NCI-H526 treated with DMSO at 0.1 percent for 48 hours (cell line): ENCODE data around the gene MAGI2.
"Not testable (repeated sequence)": the region's sequence is repeated elsewhere in the genome, so short reads cannot be mapped to it uniquely, and the experiment has no call there.

Source experiments
- DNase-seq: peaks from one replicate; lab custom pipeline; 2025; lab: John Stamatoyannopoulos, UW

The MAGI2 gene

DNA sequence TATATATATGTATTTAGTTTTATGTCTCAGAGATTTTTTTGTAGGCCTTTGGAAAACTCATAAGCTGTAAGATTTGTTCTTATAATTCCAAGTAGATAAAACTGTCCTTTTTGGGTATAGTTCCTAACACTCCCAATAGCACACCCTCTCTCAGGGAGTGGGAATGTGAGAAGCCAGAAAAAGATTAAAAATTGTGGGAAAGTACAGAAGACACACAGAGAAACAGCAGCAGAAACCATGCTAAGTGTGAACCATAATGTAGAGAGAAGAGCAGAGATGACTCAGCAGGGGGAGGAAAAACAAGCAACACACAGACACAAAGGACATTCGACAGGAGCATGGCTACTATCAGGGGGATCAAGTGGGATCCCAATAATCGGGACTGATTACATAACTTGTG is 401.6 kb downstream of the MAGI2 start:
- DNase-seq = no peak

DNA sequence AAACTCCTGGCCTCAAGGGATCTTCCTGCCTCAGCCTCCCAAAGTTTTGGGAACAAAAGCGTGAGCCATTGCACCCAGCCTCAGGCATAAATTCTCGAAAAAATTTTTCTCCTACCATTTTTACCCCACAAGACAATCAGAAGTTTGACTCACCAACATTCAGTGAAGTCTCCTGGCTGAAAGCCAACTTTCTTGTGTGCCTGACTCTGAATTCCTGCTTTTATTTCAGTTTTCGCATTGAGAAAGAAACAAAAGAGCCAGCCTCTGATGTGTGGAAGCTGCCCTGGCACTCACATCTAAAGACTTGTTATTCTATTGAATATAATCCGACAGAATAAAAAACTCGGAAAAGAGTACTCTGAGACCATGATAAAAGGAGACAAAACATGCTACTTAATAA is 402.9 kb downstream of the MAGI2 start:
- DNase-seq = no peak

DNA sequence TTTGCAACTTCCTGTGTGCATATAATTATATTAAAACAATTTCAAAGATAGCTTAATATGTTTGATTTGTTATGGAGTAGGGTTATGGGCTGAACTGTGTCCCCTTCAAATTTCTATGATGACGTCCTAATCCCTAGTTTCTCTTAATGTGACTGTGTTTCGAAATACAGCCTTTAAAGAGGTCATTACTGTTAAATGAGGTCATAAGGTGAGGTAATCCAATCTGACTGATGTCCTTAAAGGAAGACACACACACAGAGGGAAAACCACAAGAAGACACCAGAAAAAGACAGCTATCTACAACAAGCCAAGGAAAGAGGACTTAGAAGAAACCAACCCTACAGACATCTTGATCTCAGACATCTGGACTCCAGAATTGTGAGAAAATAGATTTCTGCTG is 407.4 kb downstream of the MAGI2 start:
- no peak for DNase-seq

DNA sequence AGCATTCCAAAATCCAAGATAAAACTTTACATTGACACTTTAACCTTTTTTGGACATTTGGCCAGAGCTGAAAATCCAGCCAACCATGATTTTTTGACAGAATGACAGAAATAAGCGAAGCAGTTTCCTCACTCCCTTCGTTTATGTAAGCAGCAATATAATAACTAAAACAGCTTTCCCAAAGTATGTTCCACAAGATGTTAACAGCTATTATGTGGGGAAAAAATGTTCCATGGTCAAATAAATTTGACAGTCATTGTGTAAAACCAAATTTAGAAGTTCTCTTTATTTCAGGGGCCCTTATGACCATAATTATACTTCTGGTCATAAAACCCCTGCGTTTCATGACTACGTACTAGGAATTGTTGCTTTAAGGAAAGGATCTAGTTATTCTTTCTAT is 416.5 kb downstream of the MAGI2 start:
- DNase-seq = no peak

DNA sequence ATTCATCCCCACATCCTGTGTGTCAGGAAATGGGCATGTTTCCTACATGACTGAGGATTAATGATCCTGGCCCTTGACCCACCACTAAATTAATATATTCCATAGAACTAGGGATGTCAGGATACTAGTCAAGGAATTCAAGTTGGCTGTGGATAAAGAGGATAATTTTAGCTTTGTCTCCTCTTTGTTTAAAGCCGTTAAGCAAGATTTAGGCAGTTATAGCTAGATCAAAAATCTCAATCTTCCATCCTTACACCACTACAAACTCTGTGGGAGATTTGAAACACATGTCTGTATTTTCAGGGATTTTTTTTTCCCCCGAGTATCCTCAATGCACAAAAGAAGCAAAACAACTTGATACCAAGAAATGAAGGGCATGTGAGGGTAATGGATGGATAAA is 417.1 kb downstream of the MAGI2 start:
- no peak for DNase-seq

DNA sequence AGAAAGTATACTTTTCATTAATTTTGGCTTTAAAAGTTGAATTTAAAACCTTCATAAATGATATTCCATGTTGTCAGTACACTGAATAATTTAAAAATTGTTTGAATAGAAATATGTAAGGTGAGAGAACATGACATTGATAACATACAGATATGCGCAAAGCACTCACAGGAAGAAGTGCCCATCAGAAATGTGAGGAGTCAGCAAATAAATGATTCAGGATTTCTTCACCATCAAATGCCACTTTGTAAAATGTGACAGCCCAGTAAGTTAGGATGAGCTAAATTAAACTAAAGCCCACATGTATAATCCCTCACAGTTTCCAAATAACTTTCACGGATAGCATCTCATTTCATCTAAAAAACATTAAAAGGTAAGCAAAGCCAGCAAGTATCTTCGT is 417.6 kb downstream of the MAGI2 start:
- no peak for DNase-seq

DNA sequence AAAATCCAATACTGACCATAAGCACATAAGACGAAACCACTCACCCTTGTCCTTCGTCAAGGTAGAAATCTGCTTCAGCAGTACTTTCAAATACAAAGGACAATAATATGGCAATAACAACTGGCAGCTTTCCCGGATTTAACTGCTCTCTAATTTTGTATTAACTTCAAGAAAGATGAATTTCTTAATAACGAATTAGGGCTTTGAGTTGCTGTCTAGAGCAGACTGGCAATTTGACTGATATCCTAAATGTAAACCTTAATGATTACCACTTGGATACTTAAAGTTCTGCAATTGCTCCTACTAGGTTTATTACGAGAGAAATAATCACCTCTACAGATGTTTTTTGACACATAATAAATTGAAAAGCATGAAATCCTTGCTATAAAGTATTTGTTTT is 418.7 kb downstream of the MAGI2 start:
- DNase-seq = no peak

DNA sequence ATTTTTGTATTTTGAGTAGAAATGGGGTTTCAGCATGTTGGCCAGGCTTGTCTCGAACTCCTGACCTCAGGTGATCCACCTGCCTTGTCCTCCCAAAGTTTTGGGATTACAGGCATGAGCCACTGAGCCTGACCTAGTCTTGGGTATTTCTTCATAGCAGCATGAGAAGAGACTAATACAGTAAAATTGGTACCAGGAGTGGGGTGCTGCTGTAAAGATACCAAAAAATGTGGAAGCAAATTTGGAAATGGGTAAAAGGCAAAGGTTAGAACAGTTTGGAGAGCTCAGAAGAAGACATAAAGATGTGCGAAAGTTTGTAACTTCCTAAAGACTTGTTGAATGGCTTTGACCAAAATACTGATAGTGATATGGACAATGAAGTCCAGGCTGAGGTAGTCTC is 433.8 kb downstream of the MAGI2 start:
- not testable (repeated sequence) for DNase-seq

DNA sequence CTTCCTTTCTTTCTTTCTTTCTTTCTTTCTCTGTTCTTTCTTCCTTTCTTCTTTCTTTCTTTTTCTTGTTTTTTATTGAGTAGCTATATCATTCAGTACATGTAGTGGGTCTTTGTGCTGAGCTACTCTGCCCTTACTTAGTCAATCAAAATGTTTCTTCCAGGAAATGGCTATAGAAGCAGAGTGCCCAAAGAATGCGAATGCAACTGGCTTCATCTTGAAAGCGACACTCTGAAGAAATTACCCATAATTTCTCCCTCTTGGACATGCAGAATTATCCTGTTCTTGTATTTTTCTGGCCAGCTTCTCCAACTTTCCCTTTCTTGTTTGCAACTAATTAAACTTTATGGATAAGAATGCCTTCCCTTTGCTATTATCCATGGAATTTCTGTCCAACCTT is 441.5 kb downstream of the MAGI2 start:
- no peak for DNase-seq

DNA sequence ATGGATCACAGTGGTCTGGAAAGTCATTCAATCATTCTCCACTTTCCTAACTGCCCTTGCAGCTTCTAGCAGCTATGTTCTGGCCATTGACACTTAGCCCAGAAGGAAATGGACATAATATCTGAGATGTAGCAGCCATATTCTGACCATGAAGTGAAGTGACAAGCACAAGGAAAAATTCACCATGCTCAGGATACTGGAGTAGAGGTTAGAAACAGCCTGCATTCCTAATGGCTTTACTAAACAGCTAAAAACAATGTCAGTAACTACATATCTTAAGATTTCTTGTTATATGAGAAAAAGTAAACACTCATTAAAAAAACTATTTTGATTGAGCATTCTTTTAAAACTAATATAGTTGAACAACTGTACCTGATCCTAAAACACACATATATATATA is 443.8 kb downstream of the MAGI2 start:
- no peak for DNase-seq

DNA sequence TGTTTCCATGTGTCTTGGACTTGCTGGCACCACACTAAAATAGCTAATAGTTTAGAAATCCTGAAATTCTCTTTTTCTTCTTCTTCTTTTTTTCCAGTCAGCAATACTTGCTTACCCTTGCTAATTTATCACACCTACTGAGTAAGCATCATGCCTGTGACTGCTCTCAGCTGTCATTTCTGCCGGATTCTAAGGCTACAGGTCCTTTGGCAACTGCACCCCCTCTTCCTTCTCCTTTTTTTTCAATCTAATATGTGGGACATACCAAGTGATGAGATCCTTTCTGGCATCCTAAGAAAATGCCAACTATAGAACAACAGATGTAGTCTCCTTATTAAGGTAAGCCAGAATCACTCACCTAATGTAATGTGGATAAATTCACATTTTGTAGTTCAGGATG is 444.7 kb downstream of the MAGI2 start:
- DNase-seq = no peak

DNA sequence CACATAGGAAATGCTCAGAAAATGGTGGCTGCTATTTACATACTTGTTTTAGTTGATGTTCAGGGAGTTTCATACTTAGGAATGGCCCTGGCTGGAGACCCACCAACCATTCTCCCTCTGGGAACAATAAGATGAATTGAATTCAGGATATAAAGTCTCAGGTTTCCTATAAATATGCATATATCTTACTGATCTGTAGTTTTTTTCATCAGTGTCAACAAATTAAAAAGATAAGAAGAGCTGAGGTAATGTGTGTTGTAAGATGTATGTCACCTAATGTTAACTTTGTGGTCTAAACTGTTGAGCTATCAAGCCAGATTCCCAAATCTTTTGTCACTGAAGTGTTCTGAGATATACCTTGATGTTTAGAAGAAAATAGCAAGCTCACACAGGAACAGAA is 457.5 kb downstream of the MAGI2 start:
- no peak for DNase-seq

DNA sequence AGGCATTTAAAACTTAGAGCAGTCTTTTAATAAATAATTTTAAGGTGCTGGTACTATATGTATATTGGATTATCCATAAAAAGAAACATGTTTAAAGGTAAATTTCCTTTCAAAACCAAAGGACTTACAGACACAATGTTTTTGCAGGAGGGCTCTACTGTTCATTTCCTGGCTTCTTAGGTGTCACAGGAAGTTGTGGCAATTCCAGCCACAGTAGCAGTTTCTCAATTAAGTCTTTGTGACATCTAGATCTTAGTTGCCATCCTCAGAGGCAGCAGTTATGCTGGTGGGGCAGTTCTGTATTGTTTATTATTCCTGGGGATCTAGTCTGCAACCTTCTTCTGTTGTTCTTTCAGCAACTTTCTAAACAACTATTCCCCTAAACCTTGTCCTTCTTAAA is 460.1 kb downstream of the MAGI2 start:
- no peak for DNase-seq

DNA sequence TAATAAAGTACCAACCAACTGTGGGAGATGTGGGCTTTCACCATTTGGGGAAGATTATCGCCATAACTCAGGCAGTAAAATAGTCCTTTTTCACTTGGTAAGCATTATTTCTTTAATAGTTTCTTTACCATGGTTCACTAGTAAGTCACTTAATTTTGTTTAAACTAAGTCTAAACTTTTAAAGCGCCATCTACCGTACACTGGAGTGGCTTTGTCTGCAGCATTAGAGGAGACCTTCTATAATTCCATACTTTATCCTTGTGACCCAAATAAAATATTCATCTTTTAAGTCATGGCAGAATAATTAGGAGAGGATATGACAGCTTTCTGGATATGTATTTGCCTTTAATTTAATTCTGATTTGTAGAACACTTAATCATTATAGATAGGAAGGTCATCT is 468.0 kb downstream of the MAGI2 start:
- no peak for DNase-seq

DNA sequence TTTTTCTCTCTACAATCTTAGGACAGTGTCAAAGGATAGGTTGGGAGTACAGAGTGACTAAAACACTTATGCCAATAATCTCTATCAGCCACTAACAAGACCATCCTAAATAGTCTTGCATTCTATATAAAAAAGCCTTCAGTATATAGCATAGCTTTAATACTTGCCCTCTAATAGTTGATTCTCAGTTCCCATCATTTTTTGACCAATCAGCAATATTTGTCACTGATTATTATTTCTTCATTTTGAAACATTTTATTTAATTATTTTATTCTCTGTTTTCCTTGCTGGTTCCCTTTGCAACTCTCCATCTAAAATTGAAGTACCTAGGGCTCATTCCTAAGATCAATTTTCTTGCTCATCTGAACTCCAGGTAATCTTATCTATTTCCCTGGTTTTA is 470.0 kb downstream of the MAGI2 start:
- DNase-seq = no peak

DNA sequence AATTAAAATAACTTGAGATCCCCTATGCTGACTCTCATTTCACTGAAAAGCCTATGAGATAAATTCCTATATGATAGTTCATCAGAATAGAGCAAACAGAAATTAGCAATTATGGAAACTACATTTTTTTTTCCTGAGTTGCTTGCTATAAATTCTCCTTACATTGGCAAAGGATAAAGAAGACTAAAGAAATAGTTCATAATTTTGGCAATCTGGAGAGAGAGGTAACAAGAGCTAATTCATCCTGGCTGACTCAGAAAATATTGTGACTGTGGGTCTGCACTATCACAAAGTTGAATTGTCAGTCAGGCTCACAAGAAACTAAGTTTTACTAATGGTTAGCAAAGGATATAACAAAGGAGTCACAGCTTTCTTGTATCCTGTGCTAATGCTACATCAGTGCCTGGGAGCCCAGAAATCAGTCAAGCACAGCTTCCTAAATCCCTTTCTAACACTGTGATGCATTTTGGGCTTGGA is 483.0 kb downstream of the MAGI2 start:
- DNase-seq = no peak

DNA sequence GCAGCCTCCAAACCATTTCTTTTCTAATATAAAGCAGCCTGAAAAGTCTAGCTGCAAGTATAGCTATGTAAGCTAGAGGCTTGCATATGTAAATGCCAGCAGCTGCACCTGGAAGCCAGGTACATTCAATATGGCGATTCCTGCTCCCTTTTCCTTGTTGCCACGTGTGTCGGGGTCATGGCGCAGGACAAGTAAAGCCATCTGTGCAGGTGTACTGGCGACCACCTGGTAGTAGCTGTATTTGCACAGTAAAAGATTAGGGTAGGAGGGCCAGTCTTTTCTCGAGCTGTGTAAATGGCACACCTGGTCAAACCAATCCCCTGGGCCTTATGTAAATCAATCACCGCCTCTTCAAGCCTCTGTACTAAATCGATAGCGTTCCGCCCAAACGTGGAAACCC is 484.5 kb downstream of the MAGI2 start:
- DNase-seq = no peak

DNA sequence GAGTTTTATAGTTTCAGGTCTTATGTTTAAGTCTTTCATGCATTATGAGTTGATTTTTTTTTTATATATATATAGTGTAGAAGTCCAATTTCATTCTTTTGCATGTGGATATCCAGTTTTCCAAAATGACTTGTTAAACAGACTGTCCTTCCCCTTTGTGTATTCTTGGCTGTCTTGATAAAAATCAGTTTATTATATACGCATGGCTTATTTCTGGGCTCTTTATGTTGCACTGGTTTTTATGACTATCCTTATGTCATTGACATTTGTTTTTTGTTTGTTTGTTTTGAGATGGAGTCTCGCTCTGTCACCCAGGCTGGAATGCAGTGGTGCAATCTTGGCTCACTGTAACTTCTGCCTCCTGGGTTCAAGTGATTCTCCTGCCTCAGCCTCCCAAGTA is 485.9 kb downstream of the MAGI2 start:
- not testable (repeated sequence) for DNase-seq

DNA sequence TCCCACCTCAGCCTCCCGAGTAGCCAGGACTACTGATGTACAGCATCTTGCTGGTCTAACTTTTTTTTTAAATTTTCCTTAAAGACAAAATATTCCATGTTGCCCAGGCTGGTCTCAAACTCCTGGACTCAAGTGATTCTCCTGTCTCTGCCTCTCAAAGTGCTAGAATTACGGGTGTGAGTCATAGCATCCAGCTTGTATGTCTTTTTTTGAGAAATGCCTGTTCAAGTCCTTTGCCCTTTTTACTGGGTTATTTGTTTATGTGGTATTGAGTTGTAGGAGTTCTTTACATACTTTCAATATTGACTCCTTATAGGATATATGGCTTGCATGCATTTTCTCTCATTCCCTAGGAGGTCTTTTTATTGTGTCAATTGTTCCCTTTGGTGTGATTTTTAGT is 486.4 kb downstream of the MAGI2 start:
- no peak for DNase-seq

DNA sequence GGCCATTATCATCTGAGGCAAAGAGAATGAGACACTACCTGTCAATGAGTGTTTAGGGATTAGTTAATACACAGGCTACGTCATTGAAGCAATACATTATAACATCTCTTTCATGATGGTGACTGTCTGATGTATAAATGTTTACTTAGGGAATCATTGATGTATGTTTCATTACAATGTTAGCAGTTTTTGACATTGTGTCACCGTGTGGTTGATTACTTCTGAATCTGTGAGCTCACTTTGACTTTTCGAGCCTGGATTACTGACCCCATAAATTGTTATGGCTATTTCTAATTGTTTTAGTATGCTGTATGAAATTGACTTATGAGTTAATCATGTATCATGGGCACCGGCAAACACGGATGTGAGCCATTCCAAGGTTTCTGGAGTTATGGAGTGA is 494.0 kb downstream of the MAGI2 start:
- DNase-seq = no peak

DNA sequence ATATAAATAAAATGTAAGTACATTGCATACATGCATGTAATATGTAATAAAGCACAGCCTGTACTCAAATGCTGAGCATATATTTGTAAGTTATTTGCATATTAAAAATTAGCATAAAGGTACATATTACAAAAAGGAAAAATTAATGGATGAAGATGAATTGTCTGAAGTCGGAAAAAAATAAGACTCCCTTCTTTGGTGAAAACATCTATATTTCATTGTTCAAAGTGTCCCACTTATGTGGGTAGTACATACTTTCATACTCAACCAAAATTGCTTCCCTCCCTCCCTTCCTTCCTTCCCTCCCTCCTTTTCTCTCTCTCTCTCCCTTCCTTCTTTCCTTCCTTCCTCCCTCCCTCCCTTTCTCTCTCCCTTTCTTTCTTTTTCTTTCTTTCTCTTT is 498.1 kb downstream of the MAGI2 start:
- no peak for DNase-seq

DNA sequence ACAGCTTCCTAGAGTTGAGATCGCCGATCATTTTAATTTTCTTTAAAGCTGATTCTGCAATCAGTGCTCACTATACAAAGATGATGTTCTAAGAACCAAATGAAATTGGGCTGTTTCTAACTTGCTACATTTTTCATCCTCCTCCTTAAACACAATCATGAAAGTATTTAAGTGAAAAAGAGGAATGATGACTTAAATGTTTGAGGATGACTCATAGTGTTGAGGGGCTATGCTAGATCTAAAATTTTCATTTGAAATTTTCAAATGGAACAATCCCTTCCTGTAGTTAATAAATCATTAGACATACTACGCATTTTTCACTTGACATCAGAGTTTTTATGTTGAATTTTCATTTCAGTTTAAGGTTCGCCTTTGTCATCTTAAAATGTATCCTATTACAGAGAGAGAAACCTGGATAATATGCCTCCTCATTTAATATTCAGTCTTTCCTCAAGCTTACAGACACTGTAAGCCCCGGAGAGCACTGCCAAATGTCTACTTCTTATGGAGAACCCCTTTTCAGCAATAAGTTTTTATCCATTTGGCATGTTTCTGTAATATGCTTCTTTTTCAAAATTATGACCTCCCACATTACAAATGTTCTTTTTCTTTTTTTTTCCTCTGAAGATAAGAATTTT is 499.6 kb downstream of the MAGI2 start:
- DNase-seq = no peak

DNA sequence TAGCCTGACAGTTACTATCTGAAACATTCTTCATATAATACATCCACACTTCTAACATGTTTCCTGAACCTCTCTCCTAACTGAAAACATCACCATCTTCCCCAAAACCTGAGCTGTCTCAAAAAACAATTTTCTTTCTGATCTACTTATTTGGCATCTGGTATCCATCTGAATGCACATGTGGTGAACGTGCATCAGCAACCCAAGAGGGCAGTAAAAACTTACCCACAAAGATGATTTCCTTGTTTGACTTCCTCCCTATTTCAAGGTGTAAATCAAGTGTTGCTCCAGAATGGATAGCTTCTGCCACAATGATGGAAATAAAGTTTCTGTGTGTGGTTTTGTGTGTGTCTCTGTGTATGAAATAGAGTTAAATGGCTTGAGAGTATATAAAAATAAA is 500.4 kb downstream of the MAGI2 start:
- DNase-seq = no peak

DNA sequence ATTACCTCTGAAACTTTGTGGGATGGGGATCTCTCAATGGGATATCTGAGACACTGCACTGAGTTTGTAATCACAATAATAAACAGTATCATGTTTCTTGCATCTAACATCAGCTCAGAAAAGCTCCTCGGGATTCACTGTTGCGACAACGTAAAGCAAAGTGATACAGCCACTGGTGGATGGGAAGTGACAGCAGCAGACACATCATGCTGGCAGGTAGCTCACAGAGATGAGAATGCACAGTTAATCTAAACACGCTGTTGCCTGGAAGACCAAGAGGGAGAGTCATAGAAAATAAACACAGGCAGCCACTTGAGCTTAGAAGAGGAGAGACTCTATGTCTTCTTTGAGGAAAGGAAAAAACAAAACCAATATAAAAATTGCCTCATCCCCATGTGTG is 513.8 kb downstream of the MAGI2 start:
- no peak for DNase-seq

DNA sequence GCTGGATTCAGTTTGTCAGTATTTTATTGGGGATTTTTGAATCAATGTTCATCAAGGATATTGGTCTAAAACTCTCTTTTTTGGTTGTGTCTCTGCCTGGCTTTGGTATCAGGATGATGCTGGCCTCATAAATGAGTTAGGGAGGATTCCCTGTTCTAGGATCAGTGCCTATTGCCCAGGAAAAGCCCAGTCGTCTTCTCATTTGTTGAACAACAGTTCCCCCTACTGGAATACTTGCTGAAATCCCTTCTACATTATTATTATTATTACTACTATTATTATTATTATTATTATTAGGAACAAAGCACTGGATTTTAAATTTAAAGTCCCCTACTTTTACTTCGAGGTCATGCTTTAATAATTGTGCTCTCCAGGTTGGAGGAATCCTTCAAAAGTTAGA is 528.9 kb downstream of the MAGI2 start:
- no peak for DNase-seq
